HL-60 (cell line): ENCODE data around the gene ZBTB44.
"Not testable (repeated sequence)": the region's sequence is repeated elsewhere in the genome, so short reads cannot be mapped to it uniquely, and the experiment has no call there.

Source experiments
- DNase-seq, 2 experiments: peaks; one replicate each; pipeline ENCODE4 v3.0.0-alpha.2; 2010 to 2020; ENCODE audit warnings: low read depth in 1 of 2, low spot score in 1 of 2
- H3K27ac ChIP-seq: fragments of 250-450 bp; sonication (Bioruptor Pico); replicated peaks from 2 replicates; pipeline ENCODE4 v1.5.1; 2020; ENCODE audit warnings: mild to moderate bottlenecking, moderate library complexity
- H3K27me3 ChIP-seq: fragments of 250-450 bp; sonication (Bioruptor Pico); 2 replicates; pipeline ENCODE4 v1.5.1; 2021; ENCODE audit warnings: mild to moderate bottlenecking, moderate library complexity; ENCODE audit not compliant: insufficient read depth, poor library complexity, severe bottlenecking
- H3K4me3 ChIP-seq: replicated peaks from 2 replicates; pipeline ENCODE4 v1.5.1; 2011; ENCODE audit warnings: mild to moderate bottlenecking, control low read depth, low read length; ENCODE audit not compliant: insufficient read depth
- CTCF ChIP-seq: IDR thresholded peaks from one replicate; pipeline ENCODE4 v1.5.1; 2011; ENCODE audit warnings: low read length, control low read depth, inconsistent platforms; ENCODE audit not compliant: insufficient read depth
- GABPA ChIP-seq: IDR thresholded peaks from 2 replicates; pipeline ENCODE4 v1.6.1; 2012; ENCODE audit warnings: low read depth
- POLR2AphosphoS5 ChIP-seq: IDR thresholded peaks from 2 replicates; pipeline ENCODE4 v1.6.1; 2012; ENCODE audit warnings: low read depth
- REST ChIP-seq: IDR thresholded peaks from 2 replicates; pipeline ENCODE4 v1.6.1; 2012; ENCODE audit warnings: low read depth; ENCODE audit not compliant: insufficient replicate concordance
- SPI1 ChIP-seq: IDR thresholded peaks from 2 replicates; pipeline ENCODE4 v1.6.1; 2012; ENCODE audit warnings: low read depth, mild to moderate bottlenecking, borderline replicate concordance

The ZBTB44 gene

DNA sequence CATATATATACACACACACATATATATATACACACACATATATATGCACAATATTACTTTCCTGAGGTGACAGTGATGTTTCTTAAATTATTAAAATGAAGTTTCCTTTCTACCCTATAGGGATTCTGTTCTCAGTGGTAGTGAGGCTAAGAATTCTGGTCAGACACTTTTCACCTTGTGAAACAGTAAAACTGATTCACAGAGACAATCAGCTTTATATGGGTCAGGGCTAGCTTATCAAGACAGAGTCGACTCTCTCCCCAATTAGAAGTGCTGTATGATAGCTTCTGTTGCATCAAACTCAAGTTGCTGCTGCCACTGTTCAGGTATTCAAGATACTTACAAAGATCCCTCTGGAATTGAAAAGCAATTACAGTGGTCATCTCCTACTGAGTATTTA lies 68.4 kb downstream of the ZBTB44 start:
- Histone ChIP-seq H3K27ac (no peak overlapping the region), H3K27me3 (no peaks in the 10 kb centered on the region), H3K4me3 (no peak overlapping the region)
- TF ChIP-seq POLR2AphosphoS5 = no peak
- no peak for TF ChIP-seq GABPA
- no peak for TF ChIP-seq REST
- TF ChIP-seq SPI1 = no peak
- no peak for TF ChIP-seq CTCF
- no peak for DNase-seq

GRCh38 chr11:130245375-130245774 lies 69.3 kb downstream of the ZBTB44 start:
- DNase-seq = not testable (repeated sequence)

DNA sequence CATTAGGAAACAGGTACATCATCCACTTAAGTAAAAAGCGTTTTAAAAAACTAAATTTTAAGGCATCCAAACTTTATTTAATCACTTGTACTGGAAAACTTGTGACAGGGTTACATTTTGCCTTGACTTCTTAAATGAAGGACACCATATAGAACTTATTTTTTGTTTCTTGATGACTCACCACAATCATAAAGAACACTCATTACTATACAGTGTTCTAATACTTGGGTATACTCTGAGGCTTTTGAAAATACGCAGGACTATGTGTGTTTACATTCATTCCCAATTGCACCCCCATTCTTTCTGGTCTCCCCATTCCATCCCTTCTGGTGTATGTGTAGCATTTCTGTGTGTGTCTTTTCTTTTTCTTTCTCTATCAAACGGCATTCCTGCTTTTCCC lies 69.9 kb downstream of the ZBTB44 start:
- Histone ChIP-seq H3K4me3 (no peak overlapping the region), H3K27me3 (no peaks in the 10 kb centered on the region), H3K27ac (no peak overlapping the region)
- no peak for TF ChIP-seq POLR2AphosphoS5
- no peak for TF ChIP-seq SPI1
- DNase-seq = no peak

More at GRCh38 chr11:130245375-130245774, 69.3 kb downstream of the ZBTB44 start:
- H3K27me3 ChIP-seq, H3K27ac ChIP-seq, H3K4me3 ChIP-seq: not testable (repeated sequence)

- H3K27me3 ChIP-seq = no peaks in the 10 kb centered on the region
- H3K27ac ChIP-seq = no peak overlapping the region
- DNase-seq = no peak
- no peak for TF ChIP-seq POLR2AphosphoS5
- TF ChIP-seq GABPA = no peak
- TF ChIP-seq REST = no peak
- TF ChIP-seq CTCF = no peak
- TF ChIP-seq SPI1 = no peak
- H3K4me3 ChIP-seq = no peak overlapping the region
Measured at GRCh38 chr11:130243816-130244215, 70.9 kb downstream of the ZBTB44 start.

- DNase-seq = no peak
- no peak overlapping the region for H3K27ac ChIP-seq
- no peak overlapping the region for H3K4me3 ChIP-seq
- TF ChIP-seq POLR2AphosphoS5 (no peak), SPI1 (no peak), REST (no peak), GABPA (no peak), CTCF (no peak)
- H3K27me3 ChIP-seq = no peaks in the 10 kb centered on the region
Measured at GRCh38 chr11:130241713-130242112, 73.0 kb downstream of the ZBTB44 start.
